ENCODE measurements around the gene SLC4A3. TPM values are rescaled to one million over a fixed set of nuclear protein-coding genes. Genes with fewer than 3 reads are reported as not detected.
"Not testable (repeated sequence)": the region's sequence is repeated elsewhere in the genome, so short reads cannot be mapped to it uniquely, and the experiment has no call there.

SLC4A3 gene
- total RNA-seq, 2 experiments from 2014 or later, result 0.04 to 0.08 TPM

DNA sequence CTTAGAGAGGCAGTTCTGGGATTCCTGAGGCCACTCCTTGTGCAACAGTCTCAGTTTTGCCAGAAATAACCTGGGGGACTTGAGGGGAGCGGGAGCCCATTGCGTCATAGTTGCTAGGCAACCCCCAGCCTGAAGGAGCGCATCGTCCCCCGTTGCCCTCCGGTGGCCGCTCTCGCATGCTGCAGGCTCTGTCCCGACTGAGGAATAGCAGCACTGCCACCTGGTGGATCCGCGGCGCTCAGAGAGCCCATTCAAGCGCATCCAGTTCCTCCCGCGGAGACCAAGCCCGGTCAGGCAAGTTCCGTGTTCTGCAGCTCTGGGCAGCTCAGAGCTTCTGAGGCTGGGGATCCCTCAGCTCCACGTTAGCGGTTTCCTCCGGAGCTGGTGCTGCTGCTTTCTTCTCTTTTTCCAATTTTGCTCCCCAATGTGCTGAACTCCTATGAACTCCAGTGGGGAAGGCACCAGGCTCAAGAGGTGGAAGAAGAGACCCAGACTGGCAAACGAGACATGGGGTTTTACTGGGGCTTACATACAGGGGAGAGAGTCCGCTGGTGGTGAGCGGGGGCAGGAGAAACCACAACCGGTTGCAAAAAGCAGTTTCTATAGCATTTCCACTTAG lies 15.1 kb downstream of the SLC4A3 start:
- CTCF ChIA-PET, result interaction anchor here (0.6 to 2.3 kb wide), 11 partner anchors 8 to 132 kb away, joined by 3 to 14 read pairs (median 3); partner anchors contain the start of genes CHPF and TMEM198
- POLR2A ChIA-PET, result no interaction called here

DNA sequence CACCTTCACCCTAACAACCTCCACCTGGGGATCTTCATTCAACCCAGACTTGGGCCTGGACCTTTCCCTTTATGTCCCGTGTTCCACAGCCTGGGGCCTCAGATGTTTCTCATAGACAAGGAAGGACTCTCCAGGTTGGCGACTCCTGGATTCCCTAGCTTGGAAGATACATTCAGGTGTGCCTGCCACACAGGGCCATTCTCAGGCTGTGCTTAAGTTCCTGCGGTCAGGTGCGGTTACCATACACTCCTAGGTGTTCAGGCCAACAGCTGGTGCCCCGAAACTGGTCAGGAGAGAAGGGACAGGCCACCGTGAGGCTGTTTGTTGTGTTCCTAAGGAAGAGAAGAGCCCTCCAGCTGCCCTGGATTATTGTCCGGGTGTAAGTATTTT lies 15.6 kb downstream of the SLC4A3 start:
- ChIA-PET POLR2A (no interaction called here), CTCF (interaction anchor here (0.6 to 2.3 kb wide), 11 partner anchors 9 to 148 kb away, joined by 3 to 14 read pairs (median 4); partner anchors contain the start of genes CHPF and TMEM198)

DNA sequence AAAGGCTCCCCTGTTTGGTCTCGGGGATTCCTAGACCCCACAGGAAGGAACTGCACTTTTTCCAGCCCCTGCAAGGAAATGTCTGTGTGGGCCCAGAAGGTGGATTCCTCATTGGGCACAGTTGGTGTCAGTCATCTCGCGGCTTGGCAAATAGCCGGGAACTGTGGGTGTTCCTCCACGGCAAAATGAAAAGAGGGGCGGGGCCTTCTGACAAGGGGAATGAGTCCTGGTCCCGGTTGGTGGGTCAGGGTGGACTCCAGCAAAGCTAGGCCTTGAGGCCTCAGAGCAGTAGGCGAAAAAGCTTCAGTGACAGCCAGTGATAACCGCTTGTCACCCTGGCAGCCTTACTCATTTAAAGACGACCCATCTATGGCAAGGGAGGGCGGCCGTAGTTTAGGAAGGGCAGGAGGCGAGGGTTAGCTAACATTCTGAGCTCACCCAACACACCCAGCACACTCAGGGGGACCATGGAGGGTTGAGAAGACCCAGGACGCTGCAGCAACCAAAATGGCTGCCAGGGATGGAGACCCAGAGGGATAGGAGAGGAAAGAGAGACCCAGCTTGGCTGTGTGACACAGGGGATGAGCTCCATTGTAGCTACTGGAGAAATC lies 16.5 kb downstream of the SLC4A3 start:
- ChIA-PET POLR2A (no interaction called here), CTCF (interaction anchor here (1.4 to 2.3 kb wide), 2 partner anchors 103 to 148 kb away, joined by 4 to 14 read pairs; a partner anchor contains a TSS)

DNA sequence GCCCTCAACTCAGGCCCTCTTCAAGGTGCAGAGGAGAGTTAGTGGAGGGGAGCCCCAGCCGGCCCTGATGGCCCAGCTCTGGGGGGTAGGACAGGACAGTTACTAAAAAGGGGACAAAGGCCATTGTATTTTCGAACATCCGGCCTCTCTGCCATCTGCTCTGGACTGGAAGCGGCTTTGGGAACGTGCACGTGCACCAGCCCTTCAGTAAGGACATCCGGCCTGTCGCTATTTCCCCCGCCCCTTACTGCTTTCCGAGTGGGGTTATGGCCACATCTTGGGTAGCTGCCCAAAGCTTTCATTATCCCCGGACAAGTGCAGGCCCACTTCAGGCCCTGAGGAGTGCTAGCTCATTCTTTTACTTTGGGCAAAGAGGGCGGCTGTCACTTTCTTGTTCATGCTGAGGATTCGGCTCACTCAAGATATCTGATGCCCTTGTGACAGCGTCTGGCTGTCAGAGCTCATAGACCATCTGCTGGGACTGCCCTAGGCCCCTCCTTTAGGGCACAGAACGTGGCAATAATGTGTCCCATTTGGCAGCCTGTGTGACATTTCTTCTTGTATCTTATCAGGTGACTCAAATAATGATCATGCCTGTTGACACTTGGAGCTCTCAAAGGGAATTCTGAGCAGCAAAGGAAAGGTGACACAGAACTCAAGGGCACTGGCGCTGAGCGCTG lies 17.5 kb downstream of the SLC4A3 start:
- CTCF ChIA-PET, result interaction anchor here (0.5 kb wide), 1 partner anchor 43 kb away, joined by 3 read pairs; no protein-coding TSS in a partner anchor
- POLR2A ChIA-PET, result no interaction called here

DNA sequence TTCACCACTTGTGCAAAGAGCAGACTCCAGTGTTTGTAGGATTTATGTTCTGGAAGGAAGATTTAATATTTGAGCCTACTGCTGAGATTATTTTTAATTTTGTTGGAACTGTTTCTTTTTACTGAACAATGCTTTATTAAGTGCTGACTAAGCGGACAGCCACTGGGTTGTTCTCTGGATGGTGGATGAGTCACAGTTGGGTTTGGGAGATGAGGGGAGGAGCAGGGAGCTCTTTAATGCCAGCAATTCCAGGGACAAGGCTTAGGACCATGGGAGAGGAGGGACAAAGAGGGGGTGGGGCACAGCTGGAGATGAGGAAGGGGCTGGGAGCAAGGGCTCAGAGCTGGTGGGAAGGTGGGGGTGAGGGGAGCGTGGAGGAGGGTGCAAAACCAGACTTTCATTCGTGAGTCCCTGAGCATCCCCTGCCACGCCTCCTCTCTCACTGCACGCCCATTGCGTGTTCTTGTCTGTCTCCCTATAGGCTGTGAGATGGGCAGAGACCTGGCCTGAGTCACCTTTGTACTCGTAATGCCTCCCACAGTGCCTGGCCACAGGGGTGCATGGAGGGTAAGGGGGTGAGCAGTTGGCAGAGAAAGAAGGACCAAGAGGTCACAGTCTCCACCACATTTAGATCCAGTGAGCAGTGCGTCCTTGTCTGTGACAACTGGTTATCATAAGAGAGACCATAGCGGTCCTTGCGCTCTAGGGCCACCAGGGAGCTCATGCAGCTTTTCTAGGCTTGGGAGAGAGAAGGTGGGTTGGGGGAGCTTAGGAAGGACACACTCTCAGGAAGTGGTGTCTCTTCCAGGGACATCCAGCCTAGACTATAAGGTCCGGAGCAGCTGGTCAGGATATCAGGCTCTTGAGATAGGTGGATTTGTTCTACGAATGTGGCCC lies 18.4 kb downstream of the SLC4A3 start:
- ChIA-PET CTCF (no interaction called here), POLR2A (no interaction called here)

DNA sequence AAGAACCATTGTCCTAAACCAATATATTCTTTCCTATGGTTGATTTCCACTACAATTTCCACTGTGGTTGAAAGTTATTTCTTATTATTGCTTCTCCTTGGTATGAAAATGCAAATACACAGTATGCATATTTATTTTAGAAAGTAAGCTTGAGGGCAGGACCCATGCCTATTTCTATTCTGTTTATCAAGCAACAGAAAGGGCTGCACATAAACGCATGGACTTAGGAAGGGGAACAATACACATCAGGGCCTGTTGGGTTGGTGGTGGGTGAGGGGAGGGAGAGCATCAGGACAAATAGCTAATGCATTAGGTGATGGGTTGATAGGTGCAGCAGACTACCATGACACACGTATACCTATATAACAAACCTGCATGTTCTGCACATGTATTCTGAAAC lies 20.7 kb downstream of the SLC4A3 start:
- CTCF ChIA-PET, result interaction anchor here (1.0 kb wide), 1 partner anchor 41 kb away, joined by 3 read pairs; no protein-coding TSS in a partner anchor
- POLR2A ChIA-PET, result no interaction called here

DNA sequence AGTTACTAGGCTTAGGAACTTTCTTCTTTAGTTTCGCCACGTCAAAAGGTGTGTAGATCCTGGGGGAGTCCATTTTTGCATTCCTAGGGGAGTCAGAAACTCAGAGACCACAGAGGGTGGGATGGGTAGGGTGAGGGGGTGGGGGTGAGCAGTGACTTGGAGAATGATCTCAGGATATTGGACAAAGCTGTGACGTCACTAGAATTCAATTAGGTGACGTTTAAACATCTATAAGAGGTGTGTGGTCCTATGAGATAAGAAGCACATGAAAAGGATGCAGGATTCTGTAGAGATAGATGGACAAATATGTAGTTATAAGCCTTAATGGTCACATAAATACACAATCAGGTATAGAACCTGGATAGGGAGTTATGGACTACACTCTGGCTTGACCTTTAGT lies 21.5 kb downstream of the SLC4A3 start:
- CTCF ChIA-PET, result no interaction called here

DNA sequence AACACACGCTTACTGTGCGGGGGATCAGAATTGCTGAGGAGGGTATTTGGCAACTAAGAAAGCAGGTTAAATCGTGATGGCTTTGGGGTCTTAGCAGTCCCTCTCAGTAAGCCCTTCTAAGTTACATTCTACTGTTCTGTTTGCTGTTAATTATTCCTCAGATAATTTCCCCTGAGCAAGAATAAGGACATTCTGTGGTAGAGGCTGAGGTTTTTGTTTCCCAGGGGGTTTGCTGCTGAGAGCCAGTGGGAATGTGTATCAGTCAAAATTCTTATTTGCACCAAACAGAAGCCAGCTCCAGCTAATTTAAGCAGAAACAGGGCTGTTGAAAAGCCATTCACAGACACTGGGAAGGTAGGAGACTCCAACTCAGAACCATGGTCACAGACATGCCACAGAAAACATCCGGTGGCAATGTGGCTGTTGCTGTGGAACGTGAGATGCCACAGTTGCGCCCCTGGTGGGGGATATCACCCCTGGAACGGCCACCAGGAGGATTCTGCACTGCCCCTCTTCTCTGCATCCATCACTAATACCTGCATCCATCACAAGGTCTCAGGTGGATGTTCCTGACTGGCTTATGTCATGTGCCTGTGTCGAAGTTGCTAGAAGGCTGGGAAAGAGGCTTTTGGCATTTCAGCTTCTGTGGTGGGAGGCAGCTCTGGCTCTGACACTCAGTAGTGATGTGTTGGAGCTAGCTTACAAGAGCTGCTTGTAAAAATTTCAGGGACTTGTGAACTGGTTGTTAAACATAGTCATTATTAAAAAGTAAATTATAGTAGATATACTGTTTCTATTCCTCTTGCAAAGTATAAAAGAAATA lies 23.2 kb downstream of the SLC4A3 start:
- POLR2A ChIA-PET, result no interaction called here
- CTCF ChIA-PET, result no interaction called here

More for the DNA sequence above, 21.5 kb downstream of the SLC4A3 start:
- POLR2A ChIA-PET, result no interaction called here

DNA sequence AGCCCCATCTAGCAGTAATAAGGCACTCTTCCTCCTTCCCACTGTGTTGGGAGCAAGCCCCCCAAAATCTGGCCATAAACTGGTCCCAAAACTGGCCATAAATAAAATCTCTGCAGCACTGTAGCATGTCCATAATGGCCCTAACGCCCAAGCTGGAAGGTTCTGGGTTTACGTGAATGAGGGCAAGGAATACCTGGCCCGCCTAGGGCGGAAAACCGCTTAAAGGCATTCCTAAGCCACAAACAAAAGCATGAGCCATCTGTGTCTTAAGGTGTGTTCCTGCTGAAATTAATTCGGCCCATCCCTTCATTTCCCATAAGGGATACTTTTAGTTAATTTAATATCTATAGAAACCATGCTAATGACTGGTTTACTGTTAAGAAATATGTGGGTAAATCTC lies 24.2 kb downstream of the SLC4A3 start:
- CTCF ChIA-PET, POLR2A ChIA-PET: not testable (repeated sequence)

DNA sequence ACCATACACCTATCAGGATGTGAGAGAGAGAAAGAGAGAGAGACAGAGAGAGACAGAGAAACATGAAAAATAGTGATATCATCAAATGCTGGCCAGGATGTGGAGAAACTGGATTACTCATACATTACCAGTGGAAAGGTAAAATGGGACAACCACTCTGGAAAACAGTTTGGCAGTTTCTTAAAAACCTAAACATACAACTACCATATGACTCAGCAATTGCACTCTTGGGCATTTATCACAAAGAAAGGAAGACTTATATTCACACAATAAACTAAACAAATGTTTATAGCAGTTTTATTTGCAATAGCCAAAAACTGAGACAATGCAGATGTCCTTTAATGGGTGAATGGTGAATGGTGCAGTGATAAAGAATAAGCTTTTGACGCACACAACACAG lies 29.1 kb downstream of the SLC4A3 start:
- ChIA-PET POLR2A (no interaction called here), CTCF (no interaction called here)

DNA sequence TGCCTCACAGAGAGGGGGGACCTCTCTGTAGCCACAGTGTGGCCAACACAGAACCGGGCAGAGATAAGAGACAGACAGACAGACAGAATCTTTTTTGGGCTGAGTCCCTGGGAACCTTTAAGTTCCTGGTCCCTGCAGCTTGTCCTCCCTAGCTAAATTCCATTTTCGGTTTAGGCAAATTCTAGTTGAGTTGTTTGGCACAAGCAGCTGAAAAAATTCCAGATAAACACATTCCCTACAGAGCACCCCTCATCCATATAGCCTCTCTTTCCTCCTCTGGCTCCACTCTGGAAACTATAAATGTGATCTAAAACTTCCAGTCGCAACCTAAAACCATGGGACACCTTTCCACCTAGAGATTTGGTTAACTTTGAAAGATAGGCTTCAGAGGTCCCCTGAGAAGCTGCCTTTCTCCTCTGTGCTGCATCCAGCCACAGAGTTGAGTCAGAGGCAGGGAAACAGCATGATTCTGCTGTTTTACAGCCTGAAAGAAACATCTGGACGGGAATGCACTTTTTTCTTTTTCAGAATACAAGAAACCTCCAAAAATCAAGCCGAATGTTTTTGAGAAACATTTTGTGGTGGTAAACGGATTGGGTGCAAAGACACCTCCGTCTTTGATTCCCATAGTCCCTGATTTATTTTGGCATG lies 30.9 kb downstream of the SLC4A3 start:
- ChIA-PET CTCF (no interaction called here), POLR2A (no interaction called here)

DNA sequence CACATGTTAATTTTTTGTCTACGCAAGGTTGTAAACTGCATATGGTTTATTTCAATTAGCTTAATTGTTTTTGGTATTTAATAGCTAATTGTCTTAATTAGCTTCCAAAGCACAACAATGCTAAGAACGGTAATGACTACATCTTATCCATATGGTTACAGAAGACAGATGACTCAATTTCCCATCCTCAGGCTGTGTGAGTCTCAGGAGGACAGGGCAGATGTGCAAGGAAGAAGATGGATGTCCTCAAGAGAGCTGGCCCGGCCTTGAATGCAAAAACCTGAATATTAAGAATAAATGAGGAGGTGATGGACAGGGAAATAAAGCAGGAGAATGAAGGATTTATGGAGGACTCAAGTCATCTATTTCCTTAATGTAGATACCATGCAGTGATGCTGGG lies 31.4 kb downstream of the SLC4A3 start:
- ChIA-PET CTCF (no interaction called here), POLR2A (no interaction called here)

DNA sequence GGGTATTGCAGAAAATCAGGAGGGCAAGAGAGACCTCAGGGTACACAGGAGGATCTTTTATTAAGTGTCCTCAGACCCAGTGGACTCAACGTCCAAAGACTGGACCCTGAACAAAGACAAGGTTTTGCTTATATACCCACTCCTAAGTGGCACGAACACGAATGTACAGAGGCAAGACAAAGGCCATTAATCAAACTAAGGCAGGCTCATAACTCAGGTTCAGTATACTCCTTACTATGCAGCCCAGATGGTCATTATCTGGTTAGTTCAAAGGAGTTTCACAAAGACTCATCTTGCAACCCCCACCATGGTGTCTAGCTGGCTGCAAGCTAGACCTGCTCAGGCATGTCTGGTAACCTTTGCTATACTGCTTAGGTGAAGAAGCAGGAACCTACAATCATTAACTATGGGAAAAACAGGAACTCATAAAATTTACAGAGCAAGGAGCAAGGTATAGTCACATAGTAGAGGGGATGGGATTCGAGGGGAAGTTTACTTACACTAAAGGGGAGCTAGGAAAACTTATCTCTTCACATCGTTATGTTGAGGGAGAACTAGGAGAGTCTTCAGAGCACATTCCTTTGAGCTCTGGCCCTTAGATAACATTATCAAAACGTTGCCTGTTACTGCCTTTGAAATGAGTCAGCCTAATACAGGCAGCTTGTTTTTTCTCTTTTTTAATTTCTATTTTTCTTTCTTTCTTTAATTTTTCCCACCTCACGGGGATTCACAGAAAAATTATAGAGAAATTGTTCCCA lies 33.9 kb downstream of the SLC4A3 start:
- CTCF ChIA-PET, result no interaction called here
- POLR2A ChIA-PET, result no interaction called here

DNA sequence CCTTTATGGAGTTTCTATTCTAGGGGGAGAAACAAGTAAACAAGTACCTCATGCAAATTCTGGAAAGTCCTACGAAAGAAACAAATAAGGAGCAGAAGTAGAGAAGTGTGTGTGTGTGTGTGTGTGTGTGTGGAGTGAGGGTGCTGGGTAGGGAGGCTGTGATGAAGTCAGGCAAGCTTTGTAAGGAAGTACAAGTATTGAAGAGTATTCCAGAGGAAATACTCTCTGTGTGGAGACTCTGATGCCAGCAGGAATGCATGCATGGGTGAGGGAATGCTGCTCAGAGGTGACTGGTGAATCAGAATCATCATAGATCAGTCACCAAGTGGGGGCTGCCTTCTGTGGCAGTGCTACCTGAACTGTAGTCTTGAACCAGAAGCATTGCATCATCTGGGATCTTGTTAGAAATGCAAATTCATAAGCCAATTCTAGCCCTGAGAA lies 34.5 kb downstream of the SLC4A3 start:
- ChIA-PET CTCF (no interaction called here), POLR2A (no interaction called here)

DNA sequence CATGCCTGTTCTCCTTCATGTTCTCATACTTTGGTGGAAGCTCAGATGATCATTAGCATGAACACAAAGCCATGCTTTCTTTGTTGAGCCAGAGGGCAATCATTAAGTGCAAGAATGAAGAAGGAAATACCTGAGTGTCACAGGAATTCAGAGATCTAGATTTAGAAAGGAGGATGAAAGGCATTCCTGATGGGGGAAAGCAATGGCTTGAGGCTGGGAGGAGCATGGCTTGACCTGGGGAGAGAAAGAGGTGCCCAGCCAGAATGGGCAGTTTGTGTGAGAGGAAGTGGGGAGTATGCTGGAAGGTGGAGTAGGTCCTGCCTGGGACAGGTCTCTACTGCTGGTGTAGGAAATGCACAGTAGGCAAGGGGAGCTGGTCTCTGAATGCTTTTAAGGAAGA lies 35.1 kb downstream of the SLC4A3 start:
- ChIA-PET CTCF (no interaction called here), POLR2A (no interaction called here)

DNA sequence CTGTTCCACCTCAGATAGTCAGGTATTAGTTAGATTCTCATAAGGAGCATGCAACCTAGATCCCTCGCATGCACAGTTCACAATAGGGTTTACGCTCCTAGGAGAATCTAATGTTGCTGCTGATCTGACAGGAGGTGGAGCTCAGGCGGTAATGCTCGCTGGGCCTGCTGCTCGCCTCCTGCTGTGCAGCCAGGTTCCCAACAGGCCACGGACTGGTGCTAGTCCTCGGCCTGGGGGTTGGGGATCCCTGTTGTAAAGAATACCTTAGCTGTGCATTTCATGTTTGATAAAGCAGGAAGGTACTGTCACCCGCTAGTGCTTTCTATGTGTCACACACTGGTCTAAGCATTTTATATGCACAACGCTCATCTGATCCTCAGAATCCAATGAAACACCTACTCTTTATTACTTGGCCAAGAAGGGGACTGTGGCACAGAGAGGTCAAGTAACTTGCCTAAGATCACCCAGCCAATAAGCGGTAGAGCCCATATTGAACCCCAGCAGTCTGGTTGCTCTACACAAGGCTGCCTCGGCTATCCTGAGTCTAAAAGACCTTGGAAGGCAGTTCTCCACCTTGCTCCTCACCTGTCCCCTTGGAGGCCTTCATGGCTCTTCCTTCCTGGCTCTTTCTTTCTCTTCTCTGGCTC lies 35.8 kb downstream of the SLC4A3 start:
- CTCF ChIA-PET, result no interaction called here

DNA sequence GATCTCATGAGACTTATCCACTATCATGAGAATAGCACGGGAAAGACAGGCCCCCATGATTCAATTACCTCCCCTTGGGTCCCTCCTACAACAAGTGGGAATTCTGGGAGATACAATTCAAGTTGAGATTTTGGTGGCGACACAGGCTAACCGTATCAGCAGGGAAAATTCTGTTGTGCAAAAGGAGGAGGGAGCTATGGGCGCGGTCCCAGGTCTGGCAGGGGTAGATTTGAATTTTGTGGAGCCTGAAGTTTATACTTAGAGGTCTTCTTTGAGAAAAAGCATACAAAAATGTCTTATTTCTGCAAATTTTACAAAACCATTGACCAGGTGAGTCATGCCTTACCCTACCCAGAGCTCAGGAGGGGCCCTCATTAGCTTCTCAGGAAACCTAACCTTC lies 36.6 kb downstream of the SLC4A3 start:
- ChIA-PET CTCF (no interaction called here), POLR2A (no interaction called here)

More for the DNA sequence above, 35.8 kb downstream of the SLC4A3 start:
- POLR2A ChIA-PET, result no interaction called here

DNA sequence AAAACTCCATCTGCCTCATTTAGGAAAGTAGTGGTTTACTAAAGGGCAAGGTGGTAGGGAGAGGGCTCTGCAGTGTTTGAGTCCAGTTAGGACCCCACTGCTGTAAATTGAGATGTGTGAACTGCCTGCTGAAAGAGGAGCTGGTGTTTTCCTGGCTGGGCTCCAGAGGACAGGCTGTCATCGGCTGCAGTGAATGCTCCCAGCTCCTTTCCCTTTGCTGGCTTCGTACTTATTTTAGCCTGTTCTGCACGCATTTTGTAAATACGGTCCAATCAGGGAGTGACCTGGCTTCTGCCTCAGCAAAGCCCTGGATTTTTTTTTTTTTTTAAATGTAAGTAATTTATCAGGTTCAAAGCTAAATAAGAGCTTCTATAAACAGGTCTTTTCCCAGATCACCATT lies 37.5 kb downstream of the SLC4A3 start:
- ChIA-PET CTCF (no interaction called here), POLR2A (no interaction called here)
